GM18951 (cell line): Measurements from ENCODE around the gene UVRAG.

Source experiments
- POLR2A ChIP-seq: IDR thresholded peaks from 4 replicates; pipeline ENCODE4 v1.6.1; 2011; ENCODE audit warnings: mild to moderate bottlenecking; ENCODE audit not compliant: insufficient read length, insufficient read depth; ENCODE audit errors: extremely low read depth
- in situ Hi-C: fragments of 300-500 bp; cut with MboI; formaldehyde crosslinking; loops from one replicate; pipeline ENCODE4 v1.12.0; 2022; ENCODE audit warnings: low sequenced_read_pairs, mixed read lengths, inconsistent platforms; ENCODE audit not compliant: unreplicated experiment

Gene UVRAG

GRCh38 chr11:75853971-75854370 is 39.0 kb downstream of the UVRAG start:
- in situ Hi-C loops, result no loop called here
- no peak for TF ChIP-seq POLR2A

DNA sequence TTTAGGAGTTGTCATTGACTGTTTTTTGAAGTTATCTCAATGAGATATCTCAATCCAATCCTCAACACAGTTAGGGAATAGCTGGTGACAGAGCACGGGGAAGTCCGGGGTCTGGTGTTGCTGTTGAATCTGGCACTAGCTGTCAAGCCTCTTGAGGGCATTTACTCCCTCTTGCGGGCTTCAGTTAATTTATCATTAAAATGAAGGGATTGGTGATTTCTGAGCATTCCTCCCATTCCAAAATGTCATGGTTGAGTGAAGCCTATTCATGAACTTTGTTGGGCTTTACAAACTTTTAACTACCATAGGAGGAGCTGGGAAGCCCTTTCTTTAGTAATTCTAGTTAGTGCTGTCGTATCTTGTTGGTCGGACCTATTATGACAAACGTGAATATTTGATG is 40.2 kb downstream of the UVRAG start:
- in situ Hi-C loops, result loop anchor here (5.0 kb wide), 1 partner anchor 48 kb away; no protein-coding TSS in a partner anchor
- no peak for TF ChIP-seq POLR2A

DNA sequence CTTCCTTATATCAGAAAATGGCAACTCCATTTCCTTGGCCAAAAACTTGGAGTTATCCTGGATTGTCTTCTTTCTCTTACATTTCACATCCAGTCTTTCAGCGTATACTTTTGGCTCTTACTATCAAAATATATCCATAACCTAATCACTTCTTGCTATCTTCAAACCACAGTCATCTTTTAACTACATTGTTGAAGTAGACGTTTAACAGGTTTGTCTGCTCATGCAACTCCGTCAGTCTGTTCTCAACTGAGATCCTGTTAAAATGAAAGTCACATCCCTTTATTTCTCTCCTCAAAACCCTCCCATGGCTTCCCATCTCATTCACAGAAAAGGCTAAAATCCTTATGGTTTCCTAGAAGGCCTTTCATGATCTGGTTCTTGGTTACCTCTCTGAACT is 41.9 kb downstream of the UVRAG start:
- in situ Hi-C loops, result loop anchor here (5.0 kb wide), 1 partner anchor 50 kb away; no protein-coding TSS in a partner anchor

DNA sequence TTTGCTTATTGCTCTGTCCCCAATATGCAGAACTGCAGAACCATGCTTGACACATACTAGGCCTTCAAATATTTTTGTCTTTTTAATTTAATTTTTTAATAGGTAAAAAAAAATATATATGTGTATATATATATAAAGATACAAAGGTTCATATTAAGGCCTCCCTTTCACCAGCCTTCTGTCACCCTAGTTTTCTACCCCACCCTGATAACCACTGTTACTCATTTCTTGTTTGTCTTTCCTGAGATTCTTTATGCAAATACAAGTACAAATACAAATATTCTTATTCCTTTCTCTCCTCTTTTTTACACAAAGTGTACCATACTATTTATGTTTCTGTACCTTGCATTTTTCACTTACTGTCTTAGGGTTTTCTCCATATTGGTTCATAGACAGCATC is 43.0 kb downstream of the UVRAG start:
- TF ChIP-seq POLR2A, result no peak
- in situ Hi-C loops, result loop anchor here (5.0 kb wide), 1 partner anchor 51 kb away; no protein-coding TSS in a partner anchor

More for the DNA sequence above, 41.9 kb downstream of the UVRAG start:
- TF ChIP-seq POLR2A, result no peak

DNA sequence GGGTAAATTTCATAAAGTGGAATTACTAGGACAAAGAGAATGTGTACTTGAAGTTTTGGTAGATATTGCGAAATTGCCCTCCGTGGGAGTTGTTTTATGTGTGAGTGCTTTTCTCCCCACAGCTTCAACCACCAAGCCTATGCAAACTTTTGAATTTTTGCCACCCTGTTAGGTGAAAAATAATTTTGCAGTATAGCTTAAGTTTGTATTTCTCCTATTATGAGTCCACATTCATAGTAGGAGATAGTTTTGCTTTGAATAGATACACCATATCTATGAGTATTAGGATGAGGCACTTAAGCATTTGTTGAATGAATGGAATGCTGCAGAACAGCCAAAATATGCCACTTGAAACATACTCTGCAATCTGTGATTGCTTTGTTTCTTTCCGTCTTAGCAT is 43.6 kb downstream of the UVRAG start:
- no peak for TF ChIP-seq POLR2A
- in situ Hi-C loops, result loop anchor here (5.0 kb wide), 1 partner anchor 51 kb away; no protein-coding TSS in a partner anchor

- in situ Hi-C loops, result loop anchor here (5.0 kb wide), 1 partner anchor 52 kb away; no protein-coding TSS in a partner anchor
- no peak for TF ChIP-seq POLR2A
These were observed 44.6 kb downstream of the UVRAG start for GRCh38 chr11:75859614-75860013.

GRCh38 chr11:75862437-75862836 is 47.4 kb downstream of the UVRAG start:
- in situ Hi-C loops, result no loop called here
- TF ChIP-seq POLR2A, result no peak

DNA sequence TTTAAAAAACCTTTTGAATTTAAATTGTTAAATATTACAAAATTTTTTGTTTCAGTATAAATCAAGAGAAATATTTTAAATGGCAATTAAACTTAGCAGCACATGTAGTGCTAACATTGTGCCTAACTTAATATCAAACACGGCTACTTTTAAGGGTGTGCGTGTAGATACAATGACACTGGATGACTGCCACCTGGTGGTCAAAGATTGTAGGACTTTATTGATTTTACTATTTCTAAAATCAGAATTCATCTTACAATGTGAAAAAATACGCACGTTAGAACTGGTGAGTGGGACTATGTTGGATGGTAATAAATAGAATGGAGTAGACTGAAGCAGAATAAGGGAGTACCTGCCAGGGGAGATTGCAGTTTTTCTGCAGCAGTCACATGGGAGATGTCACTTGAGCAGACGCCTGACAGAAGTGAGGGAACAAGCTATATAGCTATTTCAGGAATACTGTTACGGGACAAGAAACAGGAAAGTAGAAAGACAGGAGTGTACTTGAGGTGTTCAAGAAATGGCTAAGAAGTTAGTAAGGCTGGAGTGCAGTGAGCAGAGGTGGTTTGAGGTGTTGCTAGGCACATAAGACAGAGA is 52.9 kb downstream of the UVRAG start:
- in situ Hi-C loops, result no loop called here
- no peak for TF ChIP-seq POLR2A

GRCh38 chr11:75868990-75869389 is 54.0 kb downstream of the UVRAG start:
- no peak for TF ChIP-seq POLR2A
- in situ Hi-C loops, result no loop called here

- in situ Hi-C loops, result no loop called here
- TF ChIP-seq POLR2A, result no peak
These were observed 54.8 kb downstream of the UVRAG start for GRCh38 chr11:75869661-75870455.

DNA sequence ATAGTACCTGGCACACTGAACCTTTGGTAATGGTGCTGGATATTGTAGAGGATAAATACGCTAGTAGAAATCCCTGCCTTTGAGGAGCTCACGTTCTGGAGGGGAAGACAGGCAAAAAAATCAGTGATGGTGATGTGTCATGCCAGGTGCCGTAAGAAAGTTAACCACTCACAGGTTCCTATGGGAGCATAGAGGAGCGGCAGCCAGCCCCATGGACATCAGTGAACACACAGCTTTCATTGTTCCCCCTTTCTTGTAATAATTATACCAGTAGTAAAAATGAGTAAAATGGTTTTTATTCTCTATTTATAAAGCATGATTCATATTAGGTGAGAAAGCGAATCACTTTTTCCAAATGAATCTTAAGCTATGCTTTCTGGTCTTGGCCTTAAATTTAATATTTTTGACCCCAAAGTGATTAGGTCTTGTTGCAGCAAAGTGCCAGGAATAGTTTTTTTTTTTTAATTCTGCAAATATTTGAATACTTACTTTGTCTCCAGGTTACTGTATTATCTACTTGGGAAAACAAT is 57.9 kb downstream of the UVRAG start:
- no peak for TF ChIP-seq POLR2A
- in situ Hi-C loops, result no loop called here

- in situ Hi-C loops, result no loop called here
- no peak for TF ChIP-seq POLR2A
These were observed 58.6 kb downstream of the UVRAG start for GRCh38 chr11:75873417-75874221.
